HG02798 (cell line): ENCODE measurements around the gene ENOX1.

ENCODE experiments used
- ATAC-seq: cut with Tn5 transposase; IDR thresholded peaks from one replicate; pipeline ENCODE4 v1.9.1; 2021; ENCODE audit warnings: mild to moderate bottlenecking; ENCODE audit not compliant: unreplicated experiment, poor library complexity

The ENOX1 gene

GRCh38 chr13:43339145-43339804 is 447.5 kb downstream of the ENOX1 start:
- ATAC-seq, result no peak

- no peak for ATAC-seq
Measured at GRCh38 chr13:43335764-43336163, 451.0 kb downstream of the ENOX1 start.

- no peak for ATAC-seq
Measured at GRCh38 chr13:43333176-43333575, 453.6 kb downstream of the ENOX1 start.

- ATAC-seq, result no peak
Measured at GRCh38 chr13:43331672-43332071, 455.1 kb downstream of the ENOX1 start.

- ATAC-seq, result no peak
Measured at GRCh38 chr13:43329702-43330101, 457.1 kb downstream of the ENOX1 start.

- ATAC-seq, result no peak
Measured at GRCh38 chr13:43328907-43329306, 457.9 kb downstream of the ENOX1 start.

GRCh38 chr13:43326100-43326499 is 460.7 kb downstream of the ENOX1 start:
- ATAC-seq, result no peak

- no peak for ATAC-seq
Measured at GRCh38 chr13:43325636-43326035, 461.1 kb downstream of the ENOX1 start.

GRCh38 chr13:43324129-43324528 is 462.6 kb downstream of the ENOX1 start:
- no peak for ATAC-seq

- no peak for ATAC-seq
Measured at GRCh38 chr13:43319617-43320444, 466.9 kb downstream of the ENOX1 start.

GRCh38 chr13:43316946-43317353 is 469.8 kb downstream of the ENOX1 start:
- ATAC-seq, result no peak

GRCh38 chr13:43316281-43316680 is 470.5 kb downstream of the ENOX1 start:
- ATAC-seq, result no peak

GRCh38 chr13:43315522-43315921 is 471.2 kb downstream of the ENOX1 start:
- no peak for ATAC-seq

GRCh38 chr13:43309311-43309710 is 477.5 kb downstream of the ENOX1 start:
- ATAC-seq, result no peak

- peak; percentile 78 for ATAC-seq
Measured at GRCh38 chr13:43307921-43308433, 478.8 kb downstream of the ENOX1 start.

GRCh38 chr13:43307221-43307920 is 479.4 kb downstream of the ENOX1 start:
- ATAC-seq, result no peak

GRCh38 chr13:43306372-43306771 is 480.4 kb downstream of the ENOX1 start:
- ATAC-seq, result no peak

GRCh38 chr13:43305416-43305815 is 481.4 kb downstream of the ENOX1 start:
- ATAC-seq, result no peak

- ATAC-seq, result no peak
Measured at GRCh38 chr13:43304945-43305344, 481.8 kb downstream of the ENOX1 start.

GRCh38 chr13:43304449-43304848 is 482.3 kb downstream of the ENOX1 start:
- no peak for ATAC-seq
